Ascending aorta (tissue), 2 donors: ENCODE data around the gene E4F1. TPM values are rescaled to one million over a fixed set of nuclear protein-coding genes. Genes with fewer than 3 reads are reported as not detected.

Experiments
- DNase-seq, 2 donors: peaks; one replicate each; pipeline ENCODE4 v3.0.0-alpha.2; 2019; ENCODE audit warnings: low spot score in 2 of 2
- H3K27ac ChIP-seq, 2 donors: fragments of 200-600 bp; sonication (generic); one replicate each; pipeline ENCODE4 v1.5.1; 2016 to 2017; ENCODE audit warnings: mild to moderate bottlenecking in 1 of 2
- H3K27me3 ChIP-seq: fragments of 200-600 bp; sonication (generic); one replicate; pipeline ENCODE4 v1.5.1; 2017
- H3K36me3 ChIP-seq, 2 donors: fragments of 200-600 bp; sonication (generic); one replicate each; pipeline ENCODE4 v1.5.1; 2016
- H3K4me1 ChIP-seq, 2 donors: fragments of 200-600 bp; sonication (generic); one replicate each; pipeline ENCODE4 v1.5.1; 2016 to 2017; ENCODE audit warnings: mild to moderate bottlenecking in 1 of 2
- H3K4me3 ChIP-seq, 2 donors: fragments of 200-600 bp; sonication (generic); one replicate each; pipeline ENCODE4 v1.5.1; 2016 to 2017; ENCODE audit warnings: mild to moderate bottlenecking in 1 of 2
- H3K9me3 ChIP-seq, 2 donors: fragments of 200-600 bp; sonication (generic); one replicate each; pipeline ENCODE4 v1.5.1; 2016
- intact Hi-C: fragments of 100-400 bp; cut with DNase I; formaldehyde crosslinking; loops from one replicate; pipeline ENCODE4 v1.15.1; 2023
- total RNA-seq: library from RNA; depleted of rRNA; stranded (reverse); fragments of >200 nt; gene quantifications from one replicate; pipeline ENCODE4 v1.1.0, GENCODE V29; 2016
- TF ChIP-seq, protein P1 (sequence below), 3 experiments: fragments of 200-600 bp in 2 of 3; fragments of 450-650 bp in 1 of 3; sonication (generic) in 2 of 3; IDR thresholded peaks; one replicate each; pipeline ENCODE4 v1.5.1; 2016 to 2019; ENCODE audit warnings: antibody characterized with exemption in 3 of 3, mild to moderate bottlenecking in 1 of 3, moderate library complexity in 1 of 3

E4F1 gene
- total RNA-seq, 1 donor from 2014 or later, result 39.7 TPM

DNA sequence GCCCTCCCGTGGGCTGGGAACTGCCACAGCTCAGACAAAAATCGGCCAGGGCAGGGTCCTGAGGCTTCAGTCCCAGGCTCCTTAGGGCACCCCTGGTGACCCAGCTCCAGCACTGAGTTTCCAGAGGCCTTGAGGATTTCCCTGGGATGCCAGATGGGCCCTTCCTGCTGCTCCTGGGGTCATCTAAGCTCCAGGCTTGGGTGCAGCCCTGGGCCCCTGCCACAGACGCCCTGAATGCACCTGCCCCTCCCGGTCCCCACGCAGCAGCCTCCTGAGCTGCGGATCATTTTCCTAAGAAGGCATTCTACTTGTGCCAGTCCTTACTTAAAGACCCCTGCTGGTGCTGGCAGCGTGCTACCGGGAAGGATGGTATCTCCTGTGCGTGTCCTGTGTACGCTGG lies 50.5 kb downstream of the E4F1 start:
- peaks cover 10 to 11% of the 10 kb centered on the region in 2 donors for H3K4me1 ChIP-seq
- no peaks in the 10 kb centered on the region for H3K27me3 ChIP-seq
- intact Hi-C loops, result loop anchor here (10.0 kb wide), 1 partner anchor 61 kb away; no protein-coding TSS in a partner anchor
- TF ChIP-seq, protein P1, sequence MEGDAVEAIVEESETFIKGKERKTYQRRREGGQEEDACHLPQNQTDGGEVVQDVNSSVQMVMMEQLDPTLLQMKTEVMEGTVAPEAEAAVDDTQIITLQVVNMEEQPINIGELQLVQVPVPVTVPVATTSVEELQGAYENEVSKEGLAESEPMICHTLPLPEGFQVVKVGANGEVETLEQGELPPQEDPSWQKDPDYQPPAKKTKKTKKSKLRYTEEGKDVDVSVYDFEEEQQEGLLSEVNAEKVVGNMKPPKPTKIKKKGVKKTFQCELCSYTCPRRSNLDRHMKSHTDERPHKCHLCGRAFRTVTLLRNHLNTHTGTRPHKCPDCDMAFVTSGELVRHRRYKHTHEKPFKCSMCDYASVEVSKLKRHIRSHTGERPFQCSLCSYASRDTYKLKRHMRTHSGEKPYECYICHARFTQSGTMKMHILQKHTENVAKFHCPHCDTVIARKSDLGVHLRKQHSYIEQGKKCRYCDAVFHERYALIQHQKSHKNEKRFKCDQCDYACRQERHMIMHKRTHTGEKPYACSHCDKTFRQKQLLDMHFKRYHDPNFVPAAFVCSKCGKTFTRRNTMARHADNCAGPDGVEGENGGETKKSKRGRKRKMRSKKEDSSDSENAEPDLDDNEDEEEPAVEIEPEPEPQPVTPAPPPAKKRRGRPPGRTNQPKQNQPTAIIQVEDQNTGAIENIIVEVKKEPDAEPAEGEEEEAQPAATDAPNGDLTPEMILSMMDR (IDR thresholded peaks at IDR 0.05), result no peak
- no peak overlapping the region for H3K4me3 ChIP-seq
- peaks cover 0 to 26% of the 10 kb centered on the region in 2 donors for H3K36me3 ChIP-seq
- H3K9me3 ChIP-seq, result no peaks in the 10 kb centered on the region
- no peak for DNase-seq
- H3K27ac ChIP-seq, result no peak overlapping the region

DNA sequence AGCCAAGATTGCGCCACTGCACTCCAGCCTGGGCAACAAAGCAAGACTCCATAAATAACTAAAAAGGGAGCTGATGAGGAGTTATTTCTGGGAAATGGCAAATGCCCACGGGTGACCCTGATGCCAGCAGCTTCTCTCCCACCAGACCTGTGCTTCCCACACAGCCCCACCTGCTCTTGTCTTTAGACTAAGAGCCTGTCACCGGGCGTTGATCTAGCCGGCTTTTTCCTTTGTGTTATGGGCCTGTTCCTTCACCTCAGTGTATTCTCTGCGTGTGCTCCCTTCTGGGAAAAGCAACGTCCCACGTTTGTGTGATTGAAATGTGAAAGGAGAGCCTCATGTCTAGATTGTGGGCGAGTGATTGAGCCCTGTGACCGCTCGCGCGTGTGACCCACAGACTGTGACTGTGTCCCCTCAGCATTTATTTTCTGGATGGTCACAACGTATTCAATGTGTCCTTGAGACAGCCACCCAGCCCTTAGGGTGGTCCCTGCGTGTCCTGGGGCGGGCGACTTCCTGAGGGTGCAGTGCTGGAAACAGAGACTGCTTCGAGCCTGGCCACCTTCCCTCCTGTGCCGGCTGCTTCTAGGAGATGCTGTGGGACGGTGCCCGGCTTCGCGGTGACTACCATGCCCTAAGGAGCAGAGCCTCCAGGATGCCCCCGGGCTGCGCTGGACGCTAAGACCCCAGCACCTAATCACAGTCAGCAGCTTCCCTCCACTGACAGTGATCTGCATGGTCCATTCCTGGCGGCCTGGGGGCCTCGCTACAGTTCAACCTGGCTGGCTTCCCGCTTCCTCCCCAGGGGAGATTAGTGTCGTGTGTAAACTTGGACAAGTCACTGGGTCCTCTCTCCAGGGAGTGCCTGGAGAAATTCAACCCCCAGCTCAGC lies 52.3 kb downstream of the E4F1 start:
- H3K4me1 ChIP-seq, result no peaks in the 10 kb centered on the region
- intact Hi-C loops, result loop anchor here (10.0 kb wide), 1 partner anchor 59 kb away; no protein-coding TSS in a partner anchor
- peaks cover 0 to 37% of the 10 kb centered on the region in 2 donors for H3K36me3 ChIP-seq
- H3K4me3 ChIP-seq, result no peak overlapping the region
- no peaks in the 10 kb centered on the region for H3K27me3 ChIP-seq
- H3K27ac ChIP-seq, result no peak overlapping the region
- TF ChIP-seq, protein P1 (IDR thresholded peaks at IDR 0.05), result no peak
- DNase-seq, result no peak
- no peaks in the 10 kb centered on the region for H3K9me3 ChIP-seq

DNA sequence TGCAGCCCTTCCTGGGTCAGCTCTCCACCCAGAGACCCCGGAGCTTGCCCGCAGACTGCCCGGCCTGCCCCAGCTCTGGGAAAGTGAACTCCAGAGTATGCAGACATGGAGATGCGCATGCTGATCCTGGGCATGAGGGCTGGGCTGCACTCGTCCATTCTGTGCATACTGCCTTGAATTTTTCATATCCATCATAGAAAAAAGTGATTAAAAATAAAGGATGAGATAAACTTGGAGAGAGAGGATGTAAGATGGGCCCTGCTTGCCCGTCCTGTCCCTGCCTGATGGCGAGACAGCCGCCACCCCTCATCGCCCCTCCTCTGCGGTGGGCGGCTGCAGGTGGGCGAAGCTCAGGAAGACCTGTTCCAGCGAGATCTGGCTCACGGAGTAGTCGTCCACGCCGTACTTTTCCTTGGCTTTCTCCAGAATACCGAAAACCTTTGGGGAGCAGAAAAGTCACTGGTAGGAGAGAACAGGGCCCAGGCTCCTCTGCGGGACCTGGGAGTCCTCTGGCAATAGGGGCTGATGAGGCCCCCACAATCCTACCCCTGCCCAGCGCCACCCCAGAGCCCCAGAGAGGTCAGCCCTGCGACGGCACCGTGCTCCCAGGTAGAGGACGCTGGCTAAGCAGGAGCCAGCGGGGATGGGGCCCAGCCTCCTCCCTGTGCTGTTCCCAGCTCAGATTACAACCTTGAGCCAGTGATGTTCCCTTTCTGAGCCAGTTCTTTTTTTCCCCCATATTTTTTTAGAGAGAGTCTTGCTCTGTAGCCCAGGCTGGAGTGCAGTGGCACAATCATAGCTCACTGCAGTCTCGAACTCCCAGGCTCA lies 53.2 kb downstream of the E4F1 start:
- Histone ChIP-seq H3K27ac (no peak overlapping the region), H3K4me3 (no peak overlapping the region), H3K27me3 (no peaks in the 10 kb centered on the region), H3K9me3 (no peaks in the 10 kb centered on the region), H3K4me1 (no peaks in the 10 kb centered on the region), H3K36me3 (peaks cover 0 to 42% of the 10 kb centered on the region in 2 donors)
- TF ChIP-seq, protein P1 (IDR thresholded peaks at IDR 0.05), result no peak
- no peak for DNase-seq
- intact Hi-C loops, result loop anchor here (10.0 kb wide), 1 partner anchor 58 kb away; no protein-coding TSS in a partner anchor

DNA sequence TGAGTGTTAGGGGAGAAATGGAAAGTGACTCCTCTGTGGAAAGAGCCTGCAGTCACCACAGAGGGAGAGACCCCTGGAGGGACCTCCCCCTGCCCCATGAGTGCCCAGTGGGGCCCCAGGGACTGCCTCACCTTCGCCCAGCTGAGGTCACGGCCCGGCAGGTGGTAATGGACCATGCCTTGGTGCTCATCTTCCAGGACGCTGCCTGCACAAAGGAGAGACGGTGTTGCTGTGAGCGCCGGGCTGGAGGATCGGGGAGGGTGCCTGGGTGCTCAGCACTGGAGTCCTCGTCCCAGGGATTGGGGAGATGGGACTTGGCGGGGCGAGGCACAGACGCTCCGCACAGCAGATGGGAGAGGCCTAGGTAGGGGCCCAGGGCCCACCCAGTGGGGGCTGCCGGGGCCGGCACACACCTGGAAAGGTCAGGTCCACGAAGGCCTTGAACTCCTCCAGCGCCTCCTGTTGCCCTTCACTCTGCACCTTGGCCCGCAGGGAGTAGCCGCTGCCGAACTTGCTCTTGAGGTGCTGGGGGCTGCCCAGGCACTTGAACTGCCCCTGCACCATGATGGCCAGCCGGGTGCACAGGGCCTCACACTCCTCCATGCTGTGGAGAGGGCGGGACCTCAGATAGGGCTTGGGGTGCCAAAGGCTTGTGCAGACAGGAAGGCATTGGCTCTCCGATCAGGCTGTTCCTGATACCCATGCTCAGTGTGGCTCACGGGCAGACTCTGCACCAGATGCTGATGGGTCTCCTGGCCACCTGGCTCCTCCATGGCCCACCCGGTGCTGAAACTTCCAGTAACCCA lies 54.3 kb downstream of the E4F1 start:
- no peak for DNase-seq
- Histone ChIP-seq H3K36me3 (peaks cover 0 to 42% of the 10 kb centered on the region in 2 donors), H3K4me1 (no peaks in the 10 kb centered on the region), H3K27ac (no peak overlapping the region), H3K9me3 (no peaks in the 10 kb centered on the region), H3K4me3 (no peak overlapping the region), H3K27me3 (no peaks in the 10 kb centered on the region)
- intact Hi-C loops, result loop anchor here (10.0 kb wide), 1 partner anchor 57 kb away; no protein-coding TSS in a partner anchor
- TF ChIP-seq, protein P1 (IDR thresholded peaks at IDR 0.05), result no peak

DNA sequence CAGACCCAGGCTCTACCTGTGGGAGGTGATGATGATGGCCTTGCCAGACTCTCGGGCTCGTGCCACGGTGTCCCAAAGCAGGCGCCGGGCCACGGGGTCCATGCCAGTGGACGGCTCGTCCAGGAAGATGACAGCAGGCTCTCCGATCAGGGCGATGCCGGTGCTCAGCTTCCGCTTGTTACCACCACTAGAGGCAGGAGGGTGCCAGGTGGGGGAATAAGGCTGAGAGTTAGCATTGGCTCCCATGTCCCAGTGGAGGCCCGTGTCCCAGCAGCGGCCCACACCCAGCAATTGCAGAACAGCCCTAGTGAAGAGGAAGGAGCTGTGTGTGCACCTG lies 54.8 kb downstream of the E4F1 start:
- DNase-seq, result no peak
- TF ChIP-seq, protein P1 (IDR thresholded peaks at IDR 0.05), result no peak
- peaks cover 4 to 47% of the 10 kb centered on the region in 2 donors for H3K36me3 ChIP-seq
- no peak overlapping the region for H3K4me3 ChIP-seq
- no peaks in the 10 kb centered on the region for H3K9me3 ChIP-seq
- intact Hi-C loops, result loop anchor here (10.0 kb wide), 1 partner anchor 57 kb away; no protein-coding TSS in a partner anchor
- no peak overlapping the region for H3K27ac ChIP-seq
- no peaks in the 10 kb centered on the region for H3K4me1 ChIP-seq
- H3K27me3 ChIP-seq, result no peaks in the 10 kb centered on the region
